GM12892 (cell line): ENCODE results near the gene NEK2. TPM values are rescaled to one million over a fixed set of nuclear protein-coding genes. Genes with fewer than 3 reads are reported as not detected.
"Not testable (repeated sequence)": the region's sequence is repeated elsewhere in the genome, so short reads cannot be mapped to it uniquely, and the experiment has no call there.

Source experiments
- DNase-seq: peaks from one replicate; pipeline ENCODE4 v3.0.0; 2011; ENCODE audit not compliant: insufficient read length
- FAIRE-seq: peaks from 2 replicates; lab custom pipeline; 2011; peaks lifted over from hg19 to GRCh38; lab: Jason Lieb, UNC
- POLR2A ChIP-seq: IDR thresholded peaks from 2 replicates; pipeline ENCODE4 v1.6.1; 2011; ENCODE audit warnings: low read depth, low read length, control low read depth
- POLR2AphosphoS5 ChIP-seq: IDR thresholded peaks from 2 replicates; pipeline ENCODE4 v1.6.1; 2011; ENCODE audit warnings: low read depth, low read length, control low read depth
- TAF1 ChIP-seq: IDR thresholded peaks from 2 replicates; pipeline ENCODE4 v1.6.1; 2011; ENCODE audit warnings: low read depth, mild to moderate bottlenecking, control low read depth, low read length, borderline replicate concordance
- polyA plus RNA-seq: library from polyadenylated mRNA; unstranded; fragments of >200 nt; gene quantifications from one replicate; pipeline ENCODE4 v1.2.1, GENCODE V29; 2012; ENCODE audit warnings: missing spikeins, inconsistent platforms; ENCODE audit not compliant: missing spikeins

NEK2 gene
- 14.3 TPM for polyA plus RNA-seq

DNA sequence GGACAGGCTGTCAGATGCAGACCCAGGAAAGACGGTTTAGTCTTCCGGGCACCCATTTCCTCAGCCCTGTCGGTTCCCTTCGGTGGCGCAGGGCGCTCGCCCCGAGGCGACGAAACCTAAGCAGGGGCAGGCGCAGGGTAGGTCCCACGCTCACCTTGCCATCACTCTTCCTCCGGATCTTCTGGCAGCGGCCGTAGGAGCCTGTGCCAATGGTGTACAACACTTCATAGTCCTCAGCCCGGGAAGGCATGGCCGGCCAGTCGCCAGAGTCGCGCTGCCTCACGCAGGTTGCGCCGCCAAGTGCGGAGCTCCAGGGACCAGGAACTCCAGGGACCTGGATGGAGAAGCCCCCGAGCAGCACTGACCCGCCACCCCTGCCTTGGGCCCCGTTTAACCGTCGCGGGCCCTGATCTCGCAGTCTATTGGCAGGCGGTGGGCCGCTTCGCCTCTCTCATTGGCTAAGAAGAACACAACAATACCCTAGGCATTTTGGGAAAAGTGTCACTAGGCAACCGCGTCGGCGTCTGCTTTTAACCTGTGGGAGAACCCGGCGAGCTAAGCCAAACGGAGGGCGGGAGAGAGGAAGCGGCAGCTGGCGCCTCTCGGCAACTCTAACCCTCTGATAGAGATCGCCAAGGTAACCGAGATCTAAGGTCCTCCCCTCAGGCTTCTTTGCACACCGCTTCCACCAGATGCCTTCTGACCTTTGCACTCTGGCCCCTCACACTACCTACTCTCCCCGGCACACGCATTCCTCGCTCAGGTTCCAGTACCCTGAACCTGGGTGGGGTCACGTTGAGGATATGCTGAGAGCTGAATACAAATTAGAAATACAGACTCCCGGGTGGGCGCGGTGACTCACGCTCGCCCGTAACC, at the start of gene NEK2:
Gene NEK2, minus strand, starts transcription at position 392 of the 876 bp plus-strand sequence. Its CDS starts 142 bp downstream, at position 250.
- DNase-seq = peak; percentile 75
- TF ChIP-seq POLR2AphosphoS5 (peak; percentile 33; the same call in 1 of the 2 replicates), TAF1 (no peak), POLR2A (peak; percentile 52; the same call in 1 of the 2 replicates)
- FAIRE-seq = peak; percentile 86

DNA sequence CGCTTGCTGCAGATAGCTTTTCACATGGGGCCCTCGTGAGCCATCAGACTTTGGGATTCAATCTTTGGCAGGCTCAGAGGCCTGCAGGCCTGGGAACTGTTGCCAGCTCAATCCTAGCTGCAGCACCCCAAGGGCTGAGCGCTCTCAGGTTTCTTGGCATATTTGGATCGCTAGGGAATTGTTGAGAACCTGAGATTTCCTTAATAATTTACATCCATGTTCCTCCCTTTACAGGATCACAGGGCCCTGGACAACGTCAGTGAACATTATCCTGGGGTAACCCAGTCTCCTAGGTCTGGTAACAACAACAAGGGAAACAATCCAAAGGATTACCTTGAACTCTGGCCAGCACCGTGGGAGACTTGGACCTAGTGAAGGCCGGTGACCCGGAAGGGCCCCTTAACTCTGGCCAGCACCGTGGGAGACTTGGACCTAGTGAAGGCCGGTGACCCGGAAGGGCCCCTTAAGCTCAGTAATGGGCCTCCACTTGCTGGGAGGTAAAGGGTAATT, 49.3 kb upstream of the NEK2 start:
- DNase-seq = no peak
- TF ChIP-seq POLR2A (no peak), POLR2AphosphoS5 (no peak), TAF1 (no peak)
- no peak for FAIRE-seq

DNA sequence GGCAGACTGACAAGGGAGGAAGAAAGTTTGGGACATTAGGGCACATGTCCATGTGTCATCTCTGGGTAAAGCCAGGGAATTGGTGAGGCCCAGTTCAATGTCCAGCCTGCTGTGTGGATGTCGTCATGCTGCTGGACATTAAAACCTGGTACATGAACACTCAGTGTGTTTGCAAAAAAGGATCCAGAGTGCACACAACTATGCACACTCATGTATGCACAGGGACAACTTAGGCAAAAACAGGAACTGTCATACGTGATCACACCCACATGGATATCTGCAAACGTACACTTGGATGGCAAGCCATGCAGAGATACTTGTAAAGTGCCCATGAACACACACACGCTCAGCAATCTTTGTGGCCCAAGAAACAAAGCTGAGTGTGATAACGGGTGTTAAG, 47.9 kb upstream of the NEK2 start:
- DNase-seq (no peak), FAIRE-seq (no peak)
- TF ChIP-seq POLR2AphosphoS5 = no peak
- TF ChIP-seq TAF1 = no peak
- no peak for TF ChIP-seq POLR2A

DNA sequence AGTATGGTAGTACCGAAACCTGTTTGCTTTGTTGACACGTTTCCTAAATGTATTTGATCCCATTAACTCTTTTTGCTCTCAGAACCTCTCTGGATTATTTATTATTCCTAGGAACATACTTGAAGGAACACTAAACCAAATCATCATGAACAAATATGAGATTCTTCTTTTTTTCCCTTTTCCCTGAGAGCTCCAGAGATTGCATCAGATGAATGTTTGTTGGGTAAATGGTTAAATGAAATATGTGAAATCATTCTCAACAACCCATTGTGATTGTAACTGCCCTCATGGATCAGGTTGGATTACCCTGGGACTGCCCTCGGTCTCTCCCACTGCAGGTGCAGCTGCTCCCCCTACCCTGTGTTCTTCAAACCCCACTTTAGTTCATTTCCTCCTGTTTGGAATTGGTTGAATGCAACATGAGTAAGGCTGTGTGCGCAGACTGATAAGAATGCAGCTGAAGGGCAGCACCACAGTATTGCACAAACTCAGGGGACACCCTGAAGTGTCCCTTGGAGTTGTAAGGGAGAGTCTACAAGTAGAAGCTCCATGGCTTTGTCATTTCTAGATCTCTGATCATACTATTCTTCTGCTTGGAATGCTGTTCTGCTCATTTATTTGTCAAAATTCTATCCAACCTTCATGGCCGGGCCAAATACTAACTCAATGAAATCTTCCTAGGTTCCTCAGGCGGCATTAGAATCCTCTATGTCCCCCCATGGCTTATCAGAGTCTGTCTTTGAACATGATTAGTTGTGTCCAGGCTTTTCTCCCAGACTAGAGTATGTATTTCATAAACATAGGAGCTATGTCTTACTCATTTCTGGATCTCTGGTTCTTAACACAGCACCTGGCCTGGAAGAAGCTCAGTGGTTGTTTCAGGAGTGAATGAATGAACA, 47.1 kb upstream of the NEK2 start:
- DNase-seq (no peak), FAIRE-seq (peak; percentile 53)
- TF ChIP-seq TAF1 = no peak
- TF ChIP-seq POLR2AphosphoS5 = no peak
- TF ChIP-seq POLR2A = no peak

DNA sequence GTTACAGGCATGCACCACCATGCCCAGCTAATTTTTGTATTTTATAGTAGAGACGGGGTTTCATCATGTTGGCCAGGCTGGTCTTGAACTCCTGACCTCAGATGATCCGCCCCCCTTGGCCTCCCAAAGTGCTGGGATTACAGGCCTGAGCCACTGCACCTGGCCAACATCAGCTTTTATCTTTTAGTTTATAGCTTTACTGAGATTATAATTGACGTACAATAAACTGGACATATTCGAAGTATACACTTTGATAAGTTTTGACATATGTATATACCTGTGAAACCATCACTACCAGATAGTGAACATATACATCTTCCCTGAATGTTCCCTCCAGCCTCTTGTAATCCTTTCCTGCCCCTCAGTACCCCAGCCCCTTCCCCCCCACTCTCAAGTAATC, 41.1 kb upstream of the NEK2 start:
- not testable (repeated sequence) for DNase-seq, FAIRE-seq

DNA sequence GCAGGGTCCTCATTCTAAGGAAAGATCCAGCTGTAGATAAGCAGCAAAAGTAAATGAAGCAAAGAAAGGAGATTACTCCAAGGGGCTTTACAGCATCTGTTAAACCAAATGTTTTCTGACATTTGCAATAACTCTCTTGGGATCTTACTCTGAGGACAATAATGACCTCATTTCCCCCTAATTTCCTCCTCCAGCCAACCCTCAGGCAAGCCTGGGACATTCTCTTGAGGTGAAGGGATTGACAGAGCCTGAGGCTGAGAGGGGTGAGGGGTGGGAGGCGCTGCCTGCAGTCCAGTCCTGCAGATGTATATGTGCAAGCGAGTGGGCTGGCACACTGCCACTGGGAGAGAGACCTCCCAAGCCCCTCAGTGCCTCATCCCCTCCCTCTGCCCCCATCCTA, 40.5 kb upstream of the NEK2 start:
- no peak for FAIRE-seq
- no peak for DNase-seq

DNA sequence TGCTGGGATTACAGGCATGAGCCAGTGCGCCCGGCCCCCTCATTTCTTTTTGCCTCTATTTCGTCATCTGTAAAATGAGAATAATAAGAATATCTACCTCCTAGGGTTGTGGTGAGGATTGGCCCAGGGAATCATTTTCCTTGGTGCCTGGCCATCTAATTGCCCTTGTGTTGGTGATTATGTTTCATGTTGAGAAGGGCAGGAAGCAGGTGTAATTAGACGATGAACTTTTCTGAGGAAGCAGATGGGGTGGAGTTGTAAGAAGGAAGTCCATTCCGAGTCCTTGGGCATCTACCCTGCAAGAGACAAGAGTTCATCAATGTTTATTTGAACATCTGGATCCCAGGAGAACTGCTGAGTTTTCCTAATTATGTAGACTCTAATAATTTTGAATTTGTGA, 38.7 kb upstream of the NEK2 start:
- no peak for TF ChIP-seq POLR2AphosphoS5
- no peak for TF ChIP-seq TAF1
- no peak for TF ChIP-seq POLR2A
- FAIRE-seq (no peak), DNase-seq (no peak)

More for the DNA sequence above, 40.5 kb upstream of the NEK2 start:
- TF ChIP-seq TAF1 = no peak
- TF ChIP-seq POLR2A = no peak
- no peak for TF ChIP-seq POLR2AphosphoS5

DNA sequence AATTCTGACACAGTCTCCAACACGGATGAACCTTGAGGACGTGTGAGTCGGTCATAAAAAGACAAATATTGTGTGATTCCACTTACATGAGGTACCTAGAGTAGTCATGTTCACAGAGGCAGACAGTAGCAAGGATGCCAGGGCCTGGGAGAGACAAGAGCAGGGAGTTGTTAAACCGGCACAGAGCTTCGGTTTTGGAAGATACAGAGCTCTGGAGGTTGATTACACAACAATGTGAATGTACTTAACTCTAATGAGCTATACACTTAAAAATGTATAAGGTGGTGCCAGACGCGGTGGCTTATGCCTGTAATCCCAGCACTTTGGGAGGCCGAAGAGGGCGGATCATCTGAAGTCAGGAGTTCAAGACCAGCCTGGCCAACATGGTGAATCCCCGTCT, 37.8 kb upstream of the NEK2 start:
- TF ChIP-seq POLR2A (no peak), POLR2AphosphoS5 (no peak), TAF1 (no peak)
- FAIRE-seq = no peak

DNA sequence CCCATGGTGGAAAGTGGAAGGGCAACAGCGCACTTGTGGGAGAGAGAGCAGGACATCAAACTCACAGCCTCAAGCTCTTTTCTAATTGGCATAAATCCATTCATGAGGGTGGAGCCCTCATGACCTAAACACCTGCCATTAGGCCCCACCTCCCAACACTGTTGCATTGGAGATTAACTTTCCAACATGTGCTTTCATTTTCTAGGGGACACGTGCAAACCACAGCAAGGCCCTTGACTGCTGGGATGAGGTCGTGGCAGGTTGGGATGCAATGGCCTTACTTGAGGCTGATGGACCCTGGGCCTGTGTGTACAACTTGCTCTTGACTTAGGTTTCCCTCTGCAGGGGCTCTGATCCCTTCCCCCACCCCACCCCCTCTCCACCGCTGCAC, 35.9 kb upstream of the NEK2 start:
- no peak for TF ChIP-seq TAF1
- no peak for TF ChIP-seq POLR2AphosphoS5
- FAIRE-seq (no peak), DNase-seq (no peak)

More for the DNA sequence above, 37.8 kb upstream of the NEK2 start:
- DNase-seq = no peak

DNA sequence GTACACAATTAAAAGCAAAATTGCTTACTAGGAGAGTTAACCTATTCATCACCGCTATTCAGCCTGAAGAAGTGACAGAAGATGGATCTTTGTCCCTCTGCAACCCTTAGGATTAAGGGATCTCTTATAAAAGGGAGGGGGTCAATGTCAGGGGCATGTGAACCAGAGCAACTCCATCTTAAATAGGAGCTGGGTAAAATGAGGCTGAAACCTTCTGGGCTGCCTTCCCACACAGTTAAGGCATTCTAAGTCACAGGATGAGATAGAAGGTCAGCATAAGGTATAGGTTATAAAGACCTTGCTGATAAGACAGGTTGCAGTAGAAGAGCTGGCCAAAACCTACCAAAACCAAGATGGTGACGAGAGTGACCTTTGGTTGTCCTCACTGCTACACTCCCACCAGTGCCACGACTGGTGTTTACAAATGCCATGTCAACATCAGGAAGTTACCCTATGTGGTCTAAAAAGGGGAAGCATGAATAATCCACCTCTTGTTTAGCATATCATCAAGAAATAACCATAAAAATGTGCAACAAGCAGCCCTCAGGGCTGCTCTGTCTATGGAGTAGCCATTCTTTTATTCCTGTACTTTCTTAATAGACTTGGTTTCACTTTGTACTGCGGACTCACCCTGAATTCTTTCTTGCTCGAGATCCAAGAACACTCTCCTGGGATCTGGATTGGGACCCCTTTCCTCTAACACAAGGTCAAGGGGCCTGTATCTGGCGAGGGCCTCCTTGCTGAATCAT, 35.3 kb upstream of the NEK2 start:
- DNase-seq (no peak), FAIRE-seq (no peak)
- TF ChIP-seq POLR2A = no peak
- no peak for TF ChIP-seq POLR2AphosphoS5
- no peak for TF ChIP-seq TAF1

DNA sequence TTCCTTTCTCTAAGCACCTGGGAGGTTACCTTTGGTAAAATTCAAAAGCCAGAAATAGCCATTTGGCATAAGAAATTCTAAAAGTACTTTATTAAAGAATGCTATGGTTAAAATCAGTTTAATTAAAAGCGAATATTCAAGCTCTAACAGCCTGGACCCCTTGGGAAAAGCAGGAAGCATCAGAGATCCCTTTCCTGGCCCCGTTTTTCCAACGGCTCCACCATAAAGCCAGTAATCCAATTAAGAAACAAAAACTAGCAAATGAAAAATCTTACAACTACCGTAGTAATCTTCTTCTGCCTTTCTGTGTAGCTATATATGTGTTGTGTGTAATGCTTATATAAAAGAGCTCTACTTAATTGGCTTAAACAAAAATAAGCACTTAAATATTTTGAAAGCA, 33.5 kb upstream of the NEK2 start:
- DNase-seq (no peak), FAIRE-seq (no peak)
- TF ChIP-seq POLR2AphosphoS5 (no peak), POLR2A (no peak), TAF1 (no peak)
